ENCODE results near the gene NR2C2AP. TPM values are rescaled to one million over a fixed set of nuclear protein-coding genes. Genes with fewer than 3 reads are reported as not detected.

NR2C2AP gene
- total and polyA plus RNA-seq, 2 of the 13 experiments (the other 11 are each of a cell fraction or from before 2014, with no cell fraction given): 12.2 to 26.8 TPM

- TF ChIP-seq KDM1A (CRISPR knock-in tag; IDR thresholded peaks at IDR 0.05) (no peak), DZIP1 (CRISPR knock-in tag; IDR thresholded peaks at IDR 0.05) (no peak), RFX5 (IDR thresholded peaks at IDR 0.05; ENCODE audit: low read depth, low read length) (no peak), FOXO1 (CRISPR knock-in tag; IDR thresholded peaks at IDR 0.05) (no peak), ZNF264 (CRISPR knock-in tag; IDR thresholded peaks at IDR 0.05) (no peak), SMAD3 (CRISPR knock-in tag; IDR thresholded peaks at IDR 0.05) (no peak), ZNF773 (CRISPR knock-in tag; IDR thresholded peaks at IDR 0.05; ENCODE audit: borderline replicate concordance) (no peak), JUND (CRISPR knock-in tag; IDR thresholded peaks at IDR 0.05) (no peak), PHB2 (IDR thresholded peaks at IDR 0.05; ENCODE audit: partially characterized antibody) (no peak), PTBP1 (IDR thresholded peaks at IDR 0.05; ENCODE audit: low read depth, low read length, poor library complexity, severe bottlenecking) (no peak), SIX1 (CRISPR knock-in tag; IDR thresholded peaks at IDR 0.05; ENCODE audit: borderline replicate concordance) (no peak), AHR (CRISPR knock-in tag; IDR thresholded peaks at IDR 0.05) (no peak), ZNF746 (CRISPR knock-in tag; IDR thresholded peaks at IDR 0.05) (no peak), FOXK1 (CRISPR knock-in tag; IDR thresholded peaks at IDR 0.05; ENCODE audit: borderline replicate concordance, low read depth) (no peak), ZBTB2 (CRISPR knock-in tag; IDR thresholded peaks at IDR 0.05; ENCODE audit: low read depth) (no peak), MTF1 (CRISPR knock-in tag; IDR thresholded peaks at IDR 0.05) (no peak), ZSCAN22 (CRISPR knock-in tag; IDR thresholded peaks at IDR 0.05) (no peak)
- TF ChIP-seq, protein P1, sequence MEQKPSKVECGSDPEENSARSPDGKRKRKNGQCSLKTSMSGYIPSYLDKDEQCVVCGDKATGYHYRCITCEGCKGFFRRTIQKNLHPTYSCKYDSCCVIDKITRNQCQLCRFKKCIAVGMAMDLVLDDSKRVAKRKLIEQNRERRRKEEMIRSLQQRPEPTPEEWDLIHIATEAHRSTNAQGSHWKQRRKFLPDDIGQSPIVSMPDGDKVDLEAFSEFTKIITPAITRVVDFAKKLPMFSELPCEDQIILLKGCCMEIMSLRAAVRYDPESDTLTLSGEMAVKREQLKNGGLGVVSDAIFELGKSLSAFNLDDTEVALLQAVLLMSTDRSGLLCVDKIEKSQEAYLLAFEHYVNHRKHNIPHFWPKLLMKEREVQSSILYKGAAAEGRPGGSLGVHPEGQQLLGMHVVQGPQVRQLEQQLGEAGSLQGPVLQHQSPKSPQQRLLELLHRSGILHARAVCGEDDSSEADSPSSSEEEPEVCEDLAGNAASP (CRISPR knock-in tag; IDR thresholded peaks at IDR 0.05; ENCODE audit: borderline replicate concordance): no peak; the same call in 1 of the 2 replicates
- TF ChIP-seq, protein P2, sequence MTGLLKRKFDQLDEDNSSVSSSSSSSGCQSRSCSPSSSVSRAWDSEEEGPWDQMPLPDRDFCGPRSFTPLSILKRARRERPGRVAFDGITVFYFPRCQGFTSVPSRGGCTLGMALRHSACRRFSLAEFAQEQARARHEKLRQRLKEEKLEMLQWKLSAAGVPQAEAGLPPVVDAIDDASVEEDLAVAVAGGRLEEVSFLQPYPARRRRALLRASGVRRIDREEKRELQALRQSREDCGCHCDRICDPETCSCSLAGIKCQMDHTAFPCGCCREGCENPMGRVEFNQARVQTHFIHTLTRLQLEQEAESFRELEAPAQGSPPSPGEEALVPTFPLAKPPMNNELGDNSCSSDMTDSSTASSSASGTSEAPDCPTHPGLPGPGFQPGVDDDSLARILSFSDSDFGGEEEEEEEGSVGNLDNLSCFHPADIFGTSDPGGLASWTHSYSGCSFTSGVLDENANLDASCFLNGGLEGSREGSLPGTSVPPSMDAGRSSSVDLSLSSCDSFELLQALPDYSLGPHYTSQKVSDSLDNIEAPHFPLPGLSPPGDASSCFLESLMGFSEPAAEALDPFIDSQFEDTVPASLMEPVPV (CRISPR knock-in tag; IDR thresholded peaks at IDR 0.05): no peak
- TF ChIP-seq, protein P3, sequence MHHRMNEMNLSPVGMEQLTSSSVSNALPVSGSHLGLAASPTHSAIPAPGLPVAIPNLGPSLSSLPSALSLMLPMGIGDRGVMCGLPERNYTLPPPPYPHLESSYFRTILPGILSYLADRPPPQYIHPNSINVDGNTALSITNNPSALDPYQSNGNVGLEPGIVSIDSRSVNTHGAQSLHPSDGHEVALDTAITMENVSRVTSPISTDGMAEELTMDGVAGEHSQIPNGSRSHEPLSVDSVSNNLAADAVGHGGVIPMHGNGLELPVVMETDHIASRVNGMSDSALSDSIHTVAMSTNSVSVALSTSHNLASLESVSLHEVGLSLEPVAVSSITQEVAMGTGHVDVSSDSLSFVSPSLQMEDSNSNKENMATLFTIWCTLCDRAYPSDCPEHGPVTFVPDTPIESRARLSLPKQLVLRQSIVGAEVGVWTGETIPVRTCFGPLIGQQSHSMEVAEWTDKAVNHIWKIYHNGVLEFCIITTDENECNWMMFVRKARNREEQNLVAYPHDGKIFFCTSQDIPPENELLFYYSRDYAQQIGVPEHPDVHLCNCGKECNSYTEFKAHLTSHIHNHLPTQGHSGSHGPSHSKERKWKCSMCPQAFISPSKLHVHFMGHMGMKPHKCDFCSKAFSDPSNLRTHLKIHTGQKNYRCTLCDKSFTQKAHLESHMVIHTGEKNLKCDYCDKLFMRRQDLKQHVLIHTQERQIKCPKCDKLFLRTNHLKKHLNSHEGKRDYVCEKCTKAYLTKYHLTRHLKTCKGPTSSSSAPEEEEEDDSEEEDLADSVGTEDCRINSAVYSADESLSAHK (CRISPR knock-in tag; IDR thresholded peaks at IDR 0.05; ENCODE audit: borderline replicate concordance): no peak
These were observed 33.0 kb downstream of the NR2C2AP start, which contains the start of gene MEF2B (continued) for GRCh38 chr19:19170053-19170872.

All from HepG2 (cell line).